ENCODE results near the gene TRAF2.

- no peak for TF ChIP-seq MAX (IDR thresholded peaks at IDR 0.05; ENCODE audit: low read depth, low read length)
- TF ChIP-seq, protein P1, sequence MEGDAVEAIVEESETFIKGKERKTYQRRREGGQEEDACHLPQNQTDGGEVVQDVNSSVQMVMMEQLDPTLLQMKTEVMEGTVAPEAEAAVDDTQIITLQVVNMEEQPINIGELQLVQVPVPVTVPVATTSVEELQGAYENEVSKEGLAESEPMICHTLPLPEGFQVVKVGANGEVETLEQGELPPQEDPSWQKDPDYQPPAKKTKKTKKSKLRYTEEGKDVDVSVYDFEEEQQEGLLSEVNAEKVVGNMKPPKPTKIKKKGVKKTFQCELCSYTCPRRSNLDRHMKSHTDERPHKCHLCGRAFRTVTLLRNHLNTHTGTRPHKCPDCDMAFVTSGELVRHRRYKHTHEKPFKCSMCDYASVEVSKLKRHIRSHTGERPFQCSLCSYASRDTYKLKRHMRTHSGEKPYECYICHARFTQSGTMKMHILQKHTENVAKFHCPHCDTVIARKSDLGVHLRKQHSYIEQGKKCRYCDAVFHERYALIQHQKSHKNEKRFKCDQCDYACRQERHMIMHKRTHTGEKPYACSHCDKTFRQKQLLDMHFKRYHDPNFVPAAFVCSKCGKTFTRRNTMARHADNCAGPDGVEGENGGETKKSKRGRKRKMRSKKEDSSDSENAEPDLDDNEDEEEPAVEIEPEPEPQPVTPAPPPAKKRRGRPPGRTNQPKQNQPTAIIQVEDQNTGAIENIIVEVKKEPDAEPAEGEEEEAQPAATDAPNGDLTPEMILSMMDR (IDR thresholded peaks at IDR 0.05; ENCODE audit: low read depth, low read length), result no peak
- no peak for TF ChIP-seq POLR2A (IDR thresholded peaks at IDR 0.05; ENCODE audit: extremely low read depth, insufficient read length)
These were observed 24.4 kb upstream of the TRAF2 start for GRCh38 chr9:136861874-136862457.
